Measurements from ENCODE around the gene KCNMA1.

GRCh38 chr10:77123330-77123729, 514.3 kb downstream of the KCNMA1 start:
- no peak for TF ChIP-seq FOXM1 (IDR thresholded peaks at IDR 0.05; ENCODE audit: borderline replicate concordance, low read depth)
- TF ChIP-seq RAD21 (IDR thresholded peaks at IDR 0.05; ENCODE audit: low read depth), result no peak
- no peak for TF ChIP-seq EP300 (IDR thresholded peaks at IDR 0.05; ENCODE audit: borderline replicate concordance)
- no peak for TF ChIP-seq CEBPB (IDR thresholded peaks at IDR 0.05)
- TF ChIP-seq REST (IDR thresholded peaks at IDR 0.05; ENCODE audit: low read depth), result no peak
- TF ChIP-seq CREB1 (IDR thresholded peaks at IDR 0.05; ENCODE audit: low read depth), result no peak

Data from Ishikawa (cell line).